HG03159 (cell line): ENCODE data around the gene SLC25A41.

Experiments
- ATAC-seq: cut with Tn5 transposase; IDR thresholded peaks from one replicate; pipeline ENCODE4 v1.9.1; 2021; ENCODE audit warnings: mild to moderate bottlenecking, moderate library complexity; ENCODE audit not compliant: unreplicated experiment

Gene SLC25A41

DNA sequence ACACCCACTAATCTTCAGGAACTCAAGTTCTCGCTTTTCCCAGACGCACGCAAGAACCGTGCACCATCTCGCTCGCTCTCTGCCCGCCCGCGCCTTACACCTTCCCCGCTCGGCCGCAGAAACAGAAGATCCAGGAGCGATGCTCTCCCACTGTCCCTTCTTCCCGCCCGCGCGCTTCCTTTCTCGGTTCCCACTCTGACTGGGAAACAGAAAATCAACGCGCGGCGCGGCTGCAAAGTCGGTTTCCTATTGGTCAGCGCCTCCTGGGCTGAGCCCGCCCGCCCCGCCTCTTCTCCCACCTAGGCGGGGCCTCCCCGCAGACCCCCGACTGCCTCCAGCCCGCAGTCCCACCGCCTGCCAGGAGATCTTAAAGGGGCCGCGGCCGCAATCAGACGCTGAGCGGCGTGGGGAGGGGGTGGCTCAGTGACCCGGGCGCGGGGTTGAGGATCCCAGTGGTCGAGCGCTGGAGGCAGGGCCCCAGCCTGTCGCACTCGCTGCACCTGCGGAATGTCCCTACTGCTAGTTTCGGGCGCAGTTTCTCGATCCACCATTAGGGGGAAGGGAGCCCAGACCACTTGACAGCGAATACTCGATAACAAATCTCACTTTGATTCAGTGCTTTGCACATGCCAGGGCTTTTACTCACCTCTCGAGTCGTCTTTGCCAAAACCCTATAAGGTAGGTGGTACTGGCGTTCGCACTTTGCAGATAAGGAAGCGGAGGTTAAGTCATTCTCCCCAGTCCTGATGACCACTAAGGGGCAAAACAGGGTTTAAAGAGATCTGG lies 26.7 kb upstream of the SLC25A41 start:
- ATAC-seq: peak; percentile 73

DNA sequence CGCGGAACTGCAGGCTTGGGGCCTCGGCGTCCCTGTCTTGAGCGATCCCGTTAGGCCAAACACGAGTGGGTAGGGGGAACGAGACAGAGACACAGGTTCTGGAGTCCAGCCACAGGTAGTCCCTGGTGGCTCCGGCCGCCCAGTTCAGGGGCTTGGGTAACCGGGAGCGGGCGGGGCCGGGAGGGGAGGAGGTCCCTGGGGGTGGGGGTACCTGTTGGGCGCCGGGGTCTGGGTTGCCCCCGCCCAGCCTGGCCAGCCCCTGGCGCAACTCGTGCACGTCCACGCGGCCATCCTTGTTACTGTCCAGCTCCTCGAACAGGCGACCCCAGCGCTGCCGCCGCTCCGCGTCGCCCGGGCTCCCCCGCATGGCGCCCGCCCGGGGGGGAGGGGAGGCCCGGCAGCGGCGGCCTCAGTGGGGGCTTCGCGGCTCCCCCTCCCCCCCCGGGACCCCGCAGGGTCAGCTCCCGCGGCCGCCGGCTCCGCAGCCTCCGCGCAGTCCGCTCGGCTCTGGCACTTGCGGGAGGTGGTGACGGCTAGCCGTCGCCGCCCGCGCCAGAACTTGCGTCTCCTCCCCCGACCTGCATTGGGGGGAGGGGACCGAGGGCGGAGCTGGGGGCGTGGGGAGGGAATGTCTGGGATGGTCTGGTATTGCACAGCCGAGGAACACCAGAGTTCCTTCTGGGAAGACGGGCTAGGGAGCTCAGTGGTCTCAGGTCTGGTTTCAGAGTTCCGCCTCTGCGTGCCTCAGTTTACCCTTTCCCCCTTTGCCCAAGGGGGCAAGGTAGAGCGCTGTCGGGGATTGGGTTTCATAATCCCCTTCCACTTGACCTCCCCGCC lies 25.9 kb upstream of the SLC25A41 start, which contains the start of gene SLC25A23:
SLC25A23 (minus strand) TSS at position 531 of the 837 bp plus-strand sequence; CDS start at position 367, 164 bp downstream.
- ATAC-seq: no peak

DNA sequence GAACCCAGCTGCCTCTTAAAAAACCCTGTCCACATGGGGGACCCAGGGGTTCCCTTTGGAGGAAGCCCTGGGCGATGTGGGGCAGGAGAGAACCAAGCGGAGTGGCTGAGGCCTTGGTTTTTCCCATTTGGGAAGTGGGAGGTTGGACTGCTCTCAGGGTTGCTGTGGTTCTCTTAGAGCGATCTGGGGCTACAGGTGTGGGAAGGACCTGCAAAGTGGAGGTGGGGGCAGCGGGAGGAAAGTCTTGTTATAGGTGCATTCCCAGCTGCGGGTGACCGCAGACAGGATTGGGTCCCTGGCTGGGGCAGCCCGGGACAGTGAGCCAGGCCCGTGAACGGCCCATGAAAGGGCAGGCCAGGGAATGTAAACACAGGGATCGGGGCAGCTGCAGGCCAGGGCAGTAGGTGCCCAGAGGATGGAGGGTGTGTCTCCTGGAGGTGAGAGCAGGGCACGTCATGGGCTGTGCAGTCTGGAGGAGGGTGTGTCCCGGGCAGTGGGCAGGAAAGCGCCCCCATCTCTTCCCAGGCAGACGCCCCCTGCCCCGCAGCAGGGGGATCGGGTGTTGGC lies 25.2 kb upstream of the SLC25A41 start:
- no peak for ATAC-seq

DNA sequence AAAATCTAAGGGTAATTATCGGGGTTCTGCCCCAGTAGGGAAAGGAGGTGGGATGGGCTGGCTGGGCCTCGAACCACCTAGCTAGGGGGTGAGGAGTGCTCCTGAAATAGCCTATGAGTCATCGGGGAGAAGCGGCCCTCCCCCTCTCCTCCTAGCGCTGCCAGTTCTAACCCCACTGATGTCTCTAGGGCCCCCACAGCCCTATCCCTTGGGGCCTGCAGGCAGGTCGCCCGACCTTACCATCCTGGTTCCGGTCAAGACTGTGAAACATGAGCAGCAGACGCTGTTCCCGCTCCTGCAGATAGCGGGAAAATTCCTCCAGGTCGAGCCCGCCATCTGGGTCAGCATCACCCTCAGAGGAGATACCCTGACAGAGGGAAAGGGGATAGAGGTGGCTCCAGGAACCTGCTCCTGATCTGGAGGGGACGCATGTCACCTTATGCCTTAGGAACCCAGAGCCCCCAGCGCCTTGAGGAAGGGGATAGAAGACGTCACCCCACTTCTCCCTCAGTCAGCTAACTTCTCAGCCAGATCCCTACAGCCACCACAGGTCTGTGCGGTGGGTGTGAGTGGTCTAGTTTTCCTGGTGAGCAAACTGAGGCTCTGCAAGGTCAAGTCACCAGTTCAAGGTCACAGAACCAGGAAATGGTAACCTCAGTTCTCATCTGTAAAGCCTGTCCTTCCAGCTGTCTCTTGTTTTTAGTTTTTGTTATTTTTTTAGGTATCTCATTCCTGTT lies 24.6 kb upstream of the SLC25A41 start:
- ATAC-seq: no peak

DNA sequence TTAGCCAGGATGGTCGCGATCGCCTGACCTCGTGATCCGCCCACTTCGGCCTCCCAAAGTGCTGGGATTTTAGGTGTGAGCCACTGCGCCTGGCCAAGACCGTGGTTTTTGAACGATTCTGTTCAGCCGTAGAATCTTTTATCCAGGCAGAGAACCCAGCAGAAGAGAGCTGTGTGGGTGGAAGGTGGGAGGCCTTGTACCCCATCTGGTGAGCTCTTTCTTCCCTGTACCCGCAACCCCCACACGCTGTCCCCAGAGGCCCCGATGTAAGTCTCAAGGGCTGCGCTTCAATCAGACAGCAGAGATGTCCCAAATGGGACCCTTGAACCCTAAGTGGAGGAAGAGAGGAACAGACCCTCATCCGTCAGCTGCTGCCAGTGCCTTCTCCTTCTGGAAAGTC lies 22.4 kb upstream of the SLC25A41 start:
- ATAC-seq: no peak

DNA sequence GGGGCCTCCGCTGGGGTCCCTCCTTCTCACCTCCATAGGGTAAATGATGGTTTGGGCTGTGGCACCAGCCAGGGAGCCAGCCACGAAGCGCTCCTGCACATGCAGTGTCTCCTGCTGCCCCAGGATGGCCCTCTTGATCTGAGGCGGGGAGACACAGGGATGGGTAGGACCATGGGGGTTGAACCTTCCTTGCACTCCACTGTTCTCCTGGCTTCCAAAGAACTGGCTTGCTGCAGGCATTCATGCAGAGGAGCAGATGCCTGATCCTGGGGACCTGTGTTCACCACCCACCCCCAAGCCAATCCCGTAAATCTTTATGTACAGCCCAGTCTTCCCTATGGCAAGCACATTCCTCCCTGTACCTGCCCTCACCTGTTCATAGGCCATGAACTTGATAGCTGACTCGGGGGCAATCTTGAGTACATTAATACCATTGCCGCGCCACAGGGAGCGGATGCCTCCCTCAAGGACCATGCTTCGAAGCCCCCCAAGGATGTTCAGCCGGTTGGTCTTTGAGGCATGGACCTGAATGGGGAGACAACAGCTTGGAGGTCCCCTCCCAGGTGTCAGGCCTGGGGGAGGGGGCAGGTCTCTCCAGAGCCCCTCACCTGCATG lies 20.5 kb upstream of the SLC25A41 start:
- no peak for ATAC-seq

DNA sequence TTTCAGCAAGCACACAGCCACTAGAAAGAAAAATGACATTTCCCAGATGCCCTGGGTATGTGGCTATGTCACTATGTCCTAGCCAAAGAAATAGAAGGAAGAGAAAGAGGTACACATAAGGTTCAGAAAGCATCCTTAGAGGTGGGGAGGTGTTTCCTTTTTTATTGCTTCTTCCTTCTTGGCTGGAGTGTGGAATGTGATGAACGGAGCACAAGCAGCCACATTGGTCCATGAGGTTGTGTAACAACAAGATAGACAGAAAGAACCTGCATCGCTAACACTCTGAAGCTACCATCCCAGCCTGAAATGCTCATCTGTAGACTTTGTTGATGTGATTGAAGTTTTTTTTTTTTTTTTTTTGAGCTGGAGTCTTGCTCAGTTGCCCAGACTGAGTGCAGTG lies 19.3 kb upstream of the SLC25A41 start:
- ATAC-seq: no peak

DNA sequence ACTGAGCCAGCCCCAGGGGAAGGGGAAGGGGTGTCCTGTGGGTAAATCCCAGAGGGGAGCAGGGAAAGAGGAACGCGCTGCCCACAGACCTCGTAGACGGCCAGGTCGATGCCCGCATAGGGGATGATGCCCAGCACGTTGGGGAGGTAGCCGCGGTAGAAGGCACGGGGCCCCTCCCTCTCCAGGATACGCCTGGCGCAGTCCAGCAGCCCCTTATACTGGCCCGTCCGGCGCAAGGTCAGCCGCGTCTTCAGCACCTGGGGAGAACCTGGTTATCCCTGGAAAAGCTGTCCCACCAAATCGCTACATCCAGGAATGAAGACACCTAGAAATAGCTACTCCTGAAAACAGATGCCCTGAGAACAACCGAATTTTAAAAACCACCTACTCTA lies 18.7 kb upstream of the SLC25A41 start:
- ATAC-seq: no peak

DNA sequence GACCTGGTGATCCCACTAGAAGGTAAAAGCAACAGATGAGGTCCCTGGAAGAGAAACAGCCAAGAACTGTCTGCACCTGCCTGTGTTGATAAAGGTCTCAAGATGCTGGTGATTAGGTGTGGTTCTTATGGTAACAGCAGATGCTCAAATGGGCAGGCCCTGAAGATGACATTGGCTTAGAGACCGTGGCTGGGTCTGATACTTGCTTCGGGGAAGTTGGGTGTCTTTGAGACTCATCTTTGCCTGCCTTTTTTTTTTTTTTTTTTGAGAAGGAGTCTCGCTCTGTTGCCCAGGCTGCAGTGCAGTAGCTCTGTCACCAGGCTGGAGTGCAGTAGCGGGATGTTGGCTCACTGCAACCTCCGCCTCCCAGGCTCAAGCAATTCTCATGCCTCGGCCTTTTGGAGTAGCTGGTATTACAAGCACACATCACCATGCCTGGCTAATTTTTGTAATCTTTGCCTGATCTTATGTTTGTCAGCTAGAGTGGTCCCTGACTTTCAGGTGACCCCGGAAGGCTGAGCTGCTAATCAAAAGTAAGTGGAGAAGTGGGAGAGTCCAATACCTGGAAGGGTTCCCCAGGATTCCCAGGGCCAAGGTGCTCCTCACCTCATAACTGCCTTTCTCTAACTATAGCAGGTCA lies 18.1 kb upstream of the SLC25A41 start:
- no peak for ATAC-seq

DNA sequence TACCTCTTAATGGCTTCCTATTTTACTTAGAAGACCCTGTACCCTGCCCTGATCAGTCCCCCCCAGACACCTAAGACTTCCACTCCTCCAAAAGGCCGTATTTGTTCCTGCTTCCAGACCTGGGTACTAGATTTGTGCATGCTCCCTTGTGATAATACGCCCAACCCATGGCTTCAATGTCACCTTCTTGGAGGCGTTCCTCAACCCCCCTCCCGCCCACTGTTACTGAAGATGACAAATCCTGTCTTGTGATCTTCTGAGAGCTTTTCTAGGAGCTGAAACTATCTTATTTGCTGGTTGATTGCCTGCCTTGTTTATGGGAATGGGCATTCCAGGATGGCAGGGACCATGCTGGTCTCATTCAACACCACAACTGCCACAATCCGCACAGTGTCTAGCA lies 16.6 kb upstream of the SLC25A41 start:
- no peak for ATAC-seq

DNA sequence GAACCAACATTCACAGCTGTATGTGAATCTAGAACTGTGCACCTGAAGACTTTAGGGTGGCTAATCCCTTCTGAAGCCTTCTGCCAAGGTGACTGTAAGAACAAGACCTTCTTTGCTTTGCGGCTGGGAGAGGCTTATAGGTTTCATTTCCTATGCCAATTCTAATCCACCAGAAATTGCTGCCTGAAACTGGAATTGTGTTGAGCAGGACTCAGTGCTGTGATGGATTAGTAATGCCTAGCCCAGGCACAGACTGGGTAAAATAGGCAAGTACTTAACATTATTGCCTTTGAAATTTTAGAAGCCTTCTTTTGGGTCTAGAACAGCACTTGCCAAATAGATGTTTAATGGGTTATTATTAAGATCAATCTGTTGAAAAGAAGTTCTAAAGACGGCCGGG lies 14.5 kb upstream of the SLC25A41 start:
- no peak for ATAC-seq

DNA sequence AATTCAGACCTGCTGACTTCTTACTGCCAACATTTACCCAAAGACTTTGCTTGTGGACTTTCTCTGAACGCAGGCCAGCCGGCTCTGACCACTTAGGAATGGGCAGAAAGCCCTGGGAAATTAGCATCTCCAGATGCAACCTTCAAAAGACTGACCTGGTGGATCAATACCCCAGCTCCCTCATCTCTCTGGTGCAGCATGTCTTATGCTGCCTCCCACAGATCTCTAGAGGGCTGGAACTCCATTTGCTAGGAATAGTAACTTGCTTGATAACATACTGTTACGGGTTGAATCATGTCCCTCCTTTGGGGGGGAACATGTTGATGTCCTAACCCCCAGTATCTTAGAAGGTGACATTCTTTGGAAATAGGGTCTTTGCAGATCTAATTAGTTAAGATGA lies 12.9 kb upstream of the SLC25A41 start:
- no peak for ATAC-seq

DNA sequence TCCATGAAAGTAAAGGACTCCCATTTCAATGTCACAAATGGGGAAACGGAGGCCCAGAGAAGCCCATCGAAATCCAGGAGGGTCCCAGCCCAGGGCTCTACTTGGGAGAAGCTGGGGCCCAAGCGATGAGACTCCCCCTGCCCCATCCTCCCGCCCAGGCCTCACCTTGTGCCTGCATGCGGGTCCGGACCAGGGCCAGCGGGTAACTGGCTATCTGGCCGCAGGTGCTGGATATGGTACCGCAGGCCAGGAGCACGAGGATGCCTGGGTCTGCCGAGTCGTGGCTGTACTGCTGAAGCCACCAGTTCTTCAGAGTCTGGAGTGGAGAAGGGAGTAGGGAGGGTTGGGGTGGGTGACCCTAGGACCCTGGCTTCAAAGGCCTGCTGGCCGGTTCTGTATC lies 10.4 kb upstream of the SLC25A41 start:
- no peak for ATAC-seq

DNA sequence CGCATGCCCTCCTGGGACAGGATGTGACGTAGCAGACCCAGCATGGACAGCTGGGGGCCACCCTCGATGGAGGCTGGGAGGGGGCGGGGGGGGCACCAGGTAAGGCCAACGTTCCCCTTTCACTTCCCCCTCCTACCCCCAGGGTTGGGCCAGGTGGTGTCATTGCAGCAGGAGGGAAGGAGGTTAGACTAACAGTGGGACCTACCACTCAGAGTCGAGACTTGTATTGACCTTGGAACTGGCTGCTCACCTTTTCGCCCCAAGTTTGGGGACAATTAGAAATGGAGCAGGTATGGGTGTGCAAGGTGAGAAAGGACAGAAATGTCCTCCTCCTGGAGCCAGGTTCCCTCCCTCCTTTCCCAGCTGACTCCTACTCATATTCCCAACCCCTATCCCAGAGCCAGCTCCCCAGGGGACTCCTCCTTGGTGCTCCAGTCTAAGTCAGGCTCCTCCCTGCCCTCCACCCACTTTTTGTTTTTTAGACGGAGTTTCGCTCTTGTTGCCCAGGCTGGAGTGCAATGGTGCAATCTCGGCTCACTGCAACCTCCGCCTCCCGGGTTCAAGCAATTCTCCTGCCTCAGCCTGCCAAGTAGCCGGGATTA lies 8.6 kb upstream of the SLC25A41 start:
- ATAC-seq: no peak

DNA sequence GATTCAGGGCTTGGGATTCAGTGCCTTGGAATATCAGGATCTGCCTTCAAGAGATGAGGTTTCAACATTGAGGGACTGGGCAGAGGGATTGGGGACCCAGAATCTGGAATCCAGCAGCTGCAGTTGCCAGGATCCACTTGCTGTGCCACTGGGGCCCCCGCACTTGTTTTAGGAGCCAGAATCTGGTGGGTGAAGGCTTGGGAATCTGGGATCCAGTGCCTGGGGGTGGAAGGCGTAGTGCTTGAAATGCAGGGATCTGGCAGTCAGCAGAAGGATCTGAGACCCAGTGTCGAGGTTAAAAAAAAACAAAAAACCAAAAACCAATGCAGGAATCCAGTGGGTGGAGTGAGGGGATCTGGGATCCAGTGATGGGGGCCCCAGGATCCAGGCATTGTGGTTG lies 7.3 kb upstream of the SLC25A41 start:
- ATAC-seq: no peak

DNA sequence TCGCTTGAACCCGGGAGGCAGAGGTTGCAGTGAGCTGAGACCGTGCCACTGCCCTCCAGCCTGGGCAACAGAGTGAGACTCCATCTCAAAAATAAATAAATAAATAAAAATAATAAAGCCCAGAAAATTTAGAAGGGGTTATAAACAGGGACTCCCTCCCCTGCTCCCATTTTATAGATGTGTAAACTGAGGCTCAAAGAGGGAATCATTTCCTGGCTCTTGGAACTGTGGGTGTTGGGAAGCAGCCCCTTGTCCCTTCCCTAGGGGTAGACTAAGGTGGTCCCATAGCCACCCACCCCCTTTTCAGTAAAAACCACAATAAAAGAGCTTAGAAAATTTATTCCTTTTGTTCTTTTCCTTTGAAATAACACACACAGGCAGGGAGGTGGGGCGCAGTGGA lies 6.2 kb upstream of the SLC25A41 start:
- no peak for ATAC-seq

DNA sequence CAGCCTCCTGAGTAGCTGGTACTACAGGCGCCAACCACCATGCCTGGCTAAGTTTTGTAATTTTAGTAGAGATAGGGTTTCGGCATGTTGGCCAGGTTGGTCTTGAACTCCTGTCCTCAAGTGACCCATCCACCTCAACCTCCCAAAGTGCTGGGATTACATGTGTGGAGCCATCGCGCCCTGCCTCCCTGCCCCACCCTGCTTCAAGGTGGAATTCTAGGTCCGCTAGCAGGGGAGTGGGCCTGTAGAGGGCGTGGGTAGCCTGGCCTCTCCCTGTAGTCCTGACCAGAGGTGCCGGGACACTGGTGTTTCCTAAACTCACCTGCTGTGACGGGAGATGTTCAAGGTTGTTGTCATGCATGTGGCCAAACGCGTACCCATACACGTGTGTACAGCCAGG lies 398 bp downstream of the SLC25A41 start:
- no peak for ATAC-seq

DNA sequence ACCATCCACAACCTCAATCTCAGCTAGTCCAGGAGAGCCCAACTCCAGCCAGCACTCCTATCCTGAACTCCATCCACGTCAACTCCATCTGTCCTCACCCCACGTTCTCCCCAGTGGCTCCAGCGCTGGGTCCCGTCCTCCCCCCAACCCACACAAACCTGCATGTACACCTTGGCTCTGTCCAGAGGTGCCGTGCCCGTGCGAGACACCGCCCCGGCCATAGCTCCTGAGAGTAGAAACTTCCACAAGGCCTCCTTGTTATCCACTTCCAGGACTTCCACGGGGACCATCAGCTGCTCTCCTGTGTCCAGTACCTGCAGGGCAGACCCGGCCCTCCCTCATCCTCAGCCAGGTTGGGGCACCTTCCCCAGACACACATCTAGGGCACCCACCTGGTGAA lies 1.7 kb downstream of the SLC25A41 start:
- no peak for ATAC-seq

DNA sequence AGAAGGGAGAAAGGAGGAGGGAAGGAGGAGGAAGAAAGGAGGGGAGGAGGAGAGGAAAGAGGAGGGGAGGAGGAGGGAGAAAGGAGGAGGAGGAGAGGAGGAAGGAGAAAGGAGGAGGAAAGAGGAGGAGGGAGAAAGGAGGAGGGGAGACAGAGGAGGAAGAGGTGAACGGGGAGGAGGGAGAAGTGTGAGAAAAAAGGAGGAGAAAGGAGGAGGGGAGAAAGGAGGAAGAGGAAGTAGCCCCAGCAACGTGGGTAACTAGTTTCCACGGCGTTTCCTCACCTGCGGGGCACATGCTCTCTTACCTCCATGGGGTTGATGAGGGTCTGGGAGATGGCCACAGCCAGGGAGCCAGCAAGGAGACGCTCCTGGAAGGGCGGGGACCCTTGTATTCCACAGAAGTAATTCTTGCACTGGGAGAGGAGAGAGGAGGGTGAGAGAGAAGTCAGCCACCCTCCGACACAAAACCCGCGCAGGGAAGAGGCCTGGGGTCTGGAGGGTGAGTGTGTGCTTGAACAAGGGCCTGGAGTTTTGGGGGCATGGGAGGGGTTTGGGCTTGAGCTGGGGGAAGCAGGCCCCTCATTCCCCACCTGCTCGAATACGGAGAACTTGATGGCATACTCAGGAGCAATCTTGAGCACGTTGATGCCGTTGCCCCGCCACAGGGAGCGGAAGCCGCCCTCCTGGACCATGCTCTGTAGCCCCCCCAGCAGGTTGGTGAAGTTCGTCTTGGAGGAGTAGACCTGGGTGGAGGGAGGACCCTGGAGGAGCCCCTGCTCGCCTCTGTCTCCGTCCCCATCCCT lies 3.9 kb downstream of the SLC25A41 start:
- no peak for ATAC-seq
